Measurements from ENCODE around the gene HBG2.
"Not testable (repeated sequence)": the region's sequence is repeated elsewhere in the genome, so short reads cannot be mapped to it uniquely, and the experiment has no call there.

The HBG2 gene

DNA sequence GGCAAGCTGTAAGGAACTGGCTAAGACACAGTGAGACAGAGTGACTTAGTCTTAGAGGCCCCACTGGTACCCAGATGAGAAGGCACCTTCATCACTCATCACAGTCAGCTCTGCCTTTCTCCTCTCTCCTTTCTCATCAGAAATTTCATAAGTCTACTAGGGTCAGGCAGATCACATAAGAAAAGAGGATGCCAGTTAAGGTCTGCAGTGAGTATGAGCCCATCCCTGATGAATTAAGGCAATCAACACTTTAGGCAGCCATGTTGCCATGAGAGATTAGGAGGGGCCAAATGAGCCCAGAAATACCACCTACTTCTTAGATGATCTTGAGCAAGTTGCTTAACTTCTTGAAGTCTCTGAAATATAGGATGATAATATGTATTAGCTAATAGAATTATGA is 27.0 kb upstream of the HBG2 start:
- no peak for DNase-seq (ENCODE audit: low read depth, low spot score)

DNA sequence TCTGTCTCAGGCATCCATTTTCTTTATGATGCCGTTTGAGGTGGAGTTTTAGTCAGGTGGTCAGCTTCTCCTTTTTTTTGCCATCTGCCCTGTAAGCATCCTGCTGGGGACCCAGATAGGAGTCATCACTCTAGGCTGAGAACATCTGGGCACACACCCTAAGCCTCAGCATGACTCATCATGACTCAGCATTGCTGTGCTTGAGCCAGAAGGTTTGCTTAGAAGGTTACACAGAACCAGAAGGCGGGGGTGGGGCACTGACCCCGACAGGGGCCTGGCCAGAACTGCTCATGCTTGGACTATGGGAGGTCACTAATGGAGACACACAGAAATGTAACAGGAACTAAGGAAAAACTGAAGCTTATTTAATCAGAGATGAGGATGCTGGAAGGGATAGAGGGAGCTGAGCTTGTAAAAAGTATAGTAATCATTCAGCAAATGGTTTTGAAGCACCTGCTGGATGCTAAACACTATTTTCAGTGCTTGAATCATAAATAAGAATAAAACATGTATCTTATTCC is 26.1 kb upstream of the HBG2 start:
- DNase-seq (ENCODE audit: low read depth, low spot score): peak; percentile 98

DNA sequence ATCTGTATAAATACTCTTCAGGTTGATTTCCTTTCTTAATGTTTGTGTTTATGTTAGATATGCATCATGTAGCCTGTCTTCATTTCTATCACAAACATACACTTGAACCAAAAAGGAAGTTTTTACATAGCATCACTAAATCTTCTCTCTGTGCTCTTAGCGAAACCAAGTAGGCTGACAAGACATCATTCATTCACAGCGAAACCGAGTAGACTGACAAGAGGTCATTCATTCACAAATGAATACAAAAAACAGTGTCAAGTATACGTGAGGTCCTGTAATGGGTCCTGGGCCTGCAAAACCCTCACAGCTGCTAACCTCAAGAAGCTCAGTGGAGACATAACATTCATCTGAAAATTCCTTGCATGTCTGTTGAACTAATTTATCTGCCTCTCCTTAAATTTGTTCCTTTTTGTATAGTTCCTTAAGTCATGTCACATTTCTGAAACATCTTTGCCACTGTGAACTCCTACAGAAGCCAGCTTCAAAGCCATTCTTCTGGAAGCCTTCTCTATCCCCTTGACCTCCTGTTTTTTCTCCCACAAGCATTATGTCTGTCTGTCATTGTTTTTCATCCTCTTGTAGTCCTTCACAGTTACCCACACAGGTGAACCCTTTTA is 25.0 kb upstream of the HBG2 start:
- no peak for DNase-seq (ENCODE audit: low read depth, low spot score)

DNA sequence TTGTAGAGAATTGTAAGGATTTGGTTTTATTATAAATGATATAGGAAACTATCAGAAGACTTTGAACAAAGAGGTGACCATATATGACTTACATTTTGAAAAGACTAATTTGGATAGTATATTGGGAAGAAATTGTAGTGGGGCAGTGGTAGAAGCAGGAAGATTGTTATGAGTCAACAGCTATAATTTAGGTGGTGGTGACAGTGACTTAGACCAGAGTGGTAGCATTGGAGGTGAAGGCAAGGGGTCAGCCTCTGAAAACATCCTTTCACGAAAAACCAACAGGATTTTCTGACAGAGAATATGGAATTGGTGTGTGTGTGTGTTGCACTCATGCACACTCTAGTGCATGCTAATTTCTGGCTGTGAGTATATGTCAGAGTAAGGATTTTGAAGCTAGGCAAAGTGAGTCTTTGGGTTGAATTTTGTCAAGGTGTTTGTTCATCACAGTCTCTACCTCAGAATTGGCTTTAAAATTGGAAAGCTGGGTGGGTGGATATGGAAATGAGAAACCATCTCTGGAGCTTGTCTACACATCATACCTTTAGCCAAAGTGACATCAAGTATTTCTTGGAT is 23.3 kb upstream of the HBG2 start:
- DNase-seq (ENCODE audit: low read depth, low spot score): no peak

DNA sequence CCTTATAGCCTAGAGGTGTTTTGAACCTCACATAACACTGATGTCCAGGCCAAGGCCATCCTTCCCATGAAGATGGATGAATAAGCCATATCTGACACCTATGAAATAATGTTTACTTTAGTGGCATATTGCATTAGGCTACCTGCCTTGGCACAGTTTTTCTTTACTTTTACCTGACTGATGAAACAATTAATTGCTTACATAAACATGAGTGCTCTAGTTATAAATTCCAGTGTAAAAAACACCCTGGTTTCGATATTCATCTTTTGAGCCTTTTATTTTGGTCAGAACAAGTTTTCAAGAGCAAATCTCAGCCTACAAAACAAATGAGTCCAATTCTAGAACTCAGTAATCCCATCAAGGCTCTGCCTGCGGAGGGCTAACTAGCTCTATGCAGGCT is 22.1 kb upstream of the HBG2 start:
- DNase-seq (ENCODE audit: low read depth, low spot score): no peak

DNA sequence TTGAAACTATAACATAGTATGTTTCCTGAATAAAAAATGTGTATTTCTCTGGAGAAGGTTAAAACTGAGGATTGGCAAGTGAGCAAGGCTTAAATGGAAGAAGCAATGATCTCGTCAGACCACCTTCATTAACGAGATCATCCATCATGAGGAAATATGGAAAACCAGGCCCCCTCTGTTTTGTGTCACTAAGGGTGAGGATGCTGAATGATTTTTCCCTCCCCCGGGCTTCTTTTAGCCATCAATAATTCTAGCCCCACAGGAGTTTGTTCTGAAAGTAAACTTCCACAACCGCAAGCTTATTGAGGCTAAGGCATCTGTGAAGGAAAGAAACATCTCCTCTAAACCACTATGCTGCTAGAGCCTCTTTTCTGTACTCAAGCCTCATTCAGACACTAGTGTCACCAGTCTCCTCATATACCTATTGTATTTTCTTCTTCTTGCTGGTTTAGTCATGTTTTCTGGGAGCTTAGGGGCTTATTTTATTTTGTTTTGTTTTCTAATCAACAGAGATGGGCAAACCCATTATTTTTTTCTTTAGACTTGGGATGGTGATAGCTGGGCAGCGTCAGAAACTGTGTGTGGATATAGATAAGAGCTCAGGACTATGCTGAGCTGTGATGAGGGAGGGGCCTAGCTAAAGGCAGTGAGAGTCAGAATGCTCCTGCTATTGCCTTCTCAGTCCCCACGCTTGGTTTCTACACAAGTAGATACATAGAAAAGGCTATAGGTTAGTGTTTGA is 21.0 kb upstream of the HBG2 start:
- DNase-seq (ENCODE audit: low read depth, low spot score): no peak

DNA sequence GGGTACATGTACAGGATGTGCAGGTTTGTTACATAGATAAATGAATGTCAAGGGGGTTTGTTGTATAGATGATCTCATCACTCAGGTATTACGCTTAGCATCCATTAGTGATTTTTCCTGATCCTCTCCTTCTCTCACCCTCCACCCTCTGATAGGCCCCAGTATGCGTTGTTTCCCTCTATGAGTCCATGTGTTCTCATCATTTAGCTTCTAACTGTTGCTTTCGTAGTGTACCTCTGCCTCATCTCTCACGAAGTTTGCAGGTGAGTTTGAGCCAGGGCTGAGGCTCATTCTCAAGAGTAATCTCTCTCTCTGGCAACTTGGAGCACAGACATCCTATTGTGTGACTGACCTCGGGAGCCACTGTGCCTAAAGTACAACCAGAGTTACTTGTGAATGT is 19.8 kb upstream of the HBG2 start:
- DNase-seq (ENCODE audit: low read depth, low spot score): no peak

DNA sequence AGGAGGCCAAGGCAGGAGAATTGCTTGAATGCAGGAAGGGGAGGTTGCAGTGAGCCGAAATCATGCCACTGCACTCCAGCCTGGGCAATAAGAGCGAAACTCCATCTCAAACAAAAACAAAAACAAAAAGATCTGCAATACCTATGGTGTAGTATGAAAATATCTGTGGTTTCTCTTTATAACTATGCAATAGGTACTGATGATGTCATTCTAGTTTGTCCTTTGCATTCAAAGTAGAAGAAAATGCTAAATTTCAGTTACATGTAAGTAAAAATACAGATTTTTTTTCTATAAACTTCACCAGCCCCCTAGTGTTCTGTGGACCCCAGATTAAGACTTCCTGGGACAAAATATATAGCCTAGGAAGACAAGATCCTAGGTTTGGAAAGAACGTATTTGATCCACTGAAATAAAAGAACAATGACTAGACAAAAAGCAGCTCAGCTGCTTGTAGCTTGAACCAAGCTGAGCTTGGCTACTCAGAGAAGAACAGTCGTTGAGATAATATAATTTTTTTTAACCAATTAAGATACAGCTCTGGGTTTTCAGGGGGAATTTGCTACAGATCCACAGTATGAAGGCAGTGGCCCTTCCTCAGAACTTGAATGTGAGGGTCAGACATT is 17.9 kb upstream of the HBG2 start:
- DNase-seq (ENCODE audit: low read depth, low spot score): no peak

DNA sequence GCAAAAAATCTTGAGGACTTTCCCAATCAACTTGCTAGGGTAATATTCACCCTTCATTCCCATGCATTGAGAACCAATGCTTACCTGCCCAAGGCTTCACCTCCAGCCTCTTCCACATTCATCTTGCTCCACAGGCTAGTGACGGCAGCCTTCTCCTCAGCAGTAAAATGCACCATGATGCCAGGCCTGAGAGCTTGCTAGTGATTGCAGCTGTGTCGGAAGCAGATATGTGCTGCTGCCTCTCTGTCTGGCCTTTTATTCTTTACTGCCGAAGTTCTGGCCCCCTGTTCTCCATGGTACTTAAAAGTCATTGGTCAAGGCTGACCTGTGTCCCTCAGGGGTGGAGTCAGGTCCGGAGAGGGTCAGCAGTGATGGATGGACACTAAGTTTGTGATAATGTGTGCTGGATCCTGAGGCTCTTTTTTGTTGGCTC is 15.2 kb upstream of the HBG2 start, which contains the start of gene HBE1:
Gene HBE1, minus strand, starts transcription at position 231 of the 433 bp plus-strand sequence. Its CDS starts 55 bp downstream, at position 176.
- DNase-seq (ENCODE audit: low read depth, low spot score): no peak

DNA sequence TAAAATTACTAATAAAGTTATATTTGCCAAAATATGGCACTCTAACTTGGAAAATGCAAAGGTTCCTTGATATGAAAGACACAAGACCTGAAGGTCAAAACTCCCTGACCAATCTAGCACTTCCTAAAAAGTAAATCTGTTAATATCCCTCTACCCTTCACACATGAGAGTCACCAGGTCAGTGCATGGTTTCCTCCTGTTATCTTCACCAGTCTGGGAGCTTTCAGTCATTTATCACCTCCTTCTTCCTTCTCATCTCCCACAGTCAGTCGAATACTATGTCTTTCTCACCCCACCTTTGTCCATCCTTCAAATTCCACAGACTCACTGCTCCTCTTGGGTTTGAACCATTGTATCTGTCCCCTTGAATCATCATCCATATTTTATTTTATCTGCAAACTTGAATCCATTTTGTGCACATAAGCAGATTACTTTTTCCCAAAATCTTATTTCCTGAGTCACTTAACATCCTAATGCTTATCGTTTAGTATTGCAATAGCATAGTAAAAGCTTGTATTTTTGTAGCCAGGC is 12.5 kb upstream of the HBG2 start:
- DNase-seq (ENCODE audit: low read depth, low spot score): no peak

DNA sequence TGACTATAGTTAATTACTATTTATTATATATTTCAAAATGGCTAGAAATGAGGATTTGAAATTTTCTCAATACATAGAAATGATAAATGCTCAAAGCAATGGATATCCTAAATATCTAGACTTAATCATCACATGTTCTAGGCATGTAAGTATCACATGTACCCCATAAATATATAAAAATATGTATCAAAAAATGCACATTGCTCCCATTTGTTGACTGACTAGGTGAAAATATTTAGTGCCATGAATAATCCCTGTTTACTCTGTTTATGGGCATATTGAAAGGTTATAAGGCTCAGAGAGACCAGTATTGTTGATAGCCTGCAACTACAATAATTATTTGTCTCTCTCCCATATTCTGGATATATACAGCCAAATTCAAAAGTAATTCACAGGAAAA is 12.0 kb upstream of the HBG2 start:
- DNase-seq (ENCODE audit: low read depth, low spot score): no peak

DNA sequence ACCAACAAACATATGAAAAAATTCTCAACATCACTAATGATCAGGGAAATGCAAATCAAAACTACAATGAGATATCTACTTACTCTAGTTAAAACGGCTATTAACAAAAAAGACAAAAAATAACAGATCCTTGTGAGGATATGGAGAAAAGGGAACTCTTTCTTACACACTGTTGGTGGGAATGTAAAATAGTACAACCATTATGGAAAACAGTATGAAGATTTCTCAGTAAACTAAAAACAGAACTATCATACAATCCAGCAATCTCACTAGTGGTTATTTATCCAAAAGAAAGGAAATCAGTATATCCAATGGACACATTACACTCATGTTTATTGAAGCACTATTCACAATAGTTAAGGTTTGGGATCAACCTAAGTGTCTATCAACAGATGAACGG is 11.3 kb upstream of the HBG2 start:
- DNase-seq (ENCODE audit: low read depth, low spot score): no peak

DNA sequence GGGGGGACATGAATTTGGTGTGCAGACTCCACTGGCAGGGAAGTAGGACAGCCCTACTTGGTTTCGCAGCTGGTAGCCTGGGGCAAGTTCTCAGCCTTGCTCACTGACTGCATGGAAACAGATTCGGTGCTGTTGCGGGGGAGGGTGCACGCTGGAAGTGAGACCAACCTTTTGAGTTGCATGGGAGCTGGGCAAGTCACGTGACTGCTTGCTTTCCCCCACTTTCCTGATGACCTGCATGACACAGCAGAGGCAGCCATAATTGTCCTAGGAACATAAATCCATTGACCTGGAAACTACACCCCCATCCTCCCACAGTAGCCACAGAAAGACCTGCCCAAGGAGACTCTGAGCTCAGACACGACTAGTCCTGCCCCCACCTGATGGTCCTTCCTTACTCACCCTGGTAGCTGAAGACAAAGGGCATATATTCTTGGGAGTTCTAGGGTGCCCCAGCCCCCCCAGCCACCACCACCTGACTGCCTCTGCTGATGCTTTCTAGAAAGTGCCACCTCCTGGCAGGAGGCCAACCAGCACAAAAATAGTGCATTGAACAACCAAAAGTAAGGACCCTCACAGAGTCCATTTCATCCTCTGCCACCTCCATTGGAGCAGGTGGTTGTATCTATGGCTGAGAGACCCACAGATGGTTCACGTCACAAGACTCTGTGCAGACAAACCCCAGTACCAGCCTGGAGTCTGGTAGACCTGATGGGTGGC is 4.1 kb upstream of the HBG2 start:
- DNase-seq (ENCODE audit: low read depth, low spot score): no peak

DNA sequence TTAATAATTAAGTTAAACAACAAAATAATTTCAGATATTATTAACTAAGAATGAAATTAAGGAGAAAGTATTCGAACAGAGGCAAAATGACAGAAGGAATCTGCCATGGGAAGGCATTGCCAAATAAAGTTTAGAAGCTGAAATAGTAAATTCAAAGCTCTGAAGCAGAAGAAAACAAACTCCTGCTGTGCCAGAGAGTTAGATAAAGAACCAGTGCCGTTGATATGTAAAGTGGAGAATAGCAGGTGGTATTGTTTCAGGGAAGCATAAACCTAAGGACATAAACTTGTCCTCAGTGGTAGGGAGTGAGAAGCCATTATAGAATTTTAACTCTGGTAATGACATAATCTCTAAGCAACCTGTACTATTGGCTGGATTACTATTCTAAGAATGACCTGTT is 2.7 kb upstream of the HBG2 start:
- no peak for DNase-seq (ENCODE audit: low read depth, low spot score)

DNA sequence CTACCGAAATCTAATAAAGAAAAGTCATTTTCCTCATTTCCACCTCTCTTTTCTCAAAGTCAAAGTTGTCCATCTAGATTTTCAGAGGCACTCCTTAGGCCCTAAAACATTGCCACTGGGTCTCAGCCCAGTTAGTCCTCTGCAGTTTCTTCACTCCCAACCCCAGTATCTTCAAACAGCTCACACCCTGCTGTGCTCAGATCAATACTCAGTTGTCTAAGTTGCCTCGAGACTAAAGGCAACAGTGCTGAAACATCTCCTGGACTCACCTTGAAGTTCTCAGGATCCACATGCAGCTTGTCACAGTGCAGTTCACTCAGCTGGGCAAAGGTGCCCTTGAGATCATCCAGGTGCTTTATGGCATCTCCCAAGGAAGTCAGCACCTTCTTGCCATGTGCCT is 558 bp downstream of the HBG2 start:
- not testable (repeated sequence) for DNase-seq (ENCODE audit: low read depth, low spot score)

DNA sequence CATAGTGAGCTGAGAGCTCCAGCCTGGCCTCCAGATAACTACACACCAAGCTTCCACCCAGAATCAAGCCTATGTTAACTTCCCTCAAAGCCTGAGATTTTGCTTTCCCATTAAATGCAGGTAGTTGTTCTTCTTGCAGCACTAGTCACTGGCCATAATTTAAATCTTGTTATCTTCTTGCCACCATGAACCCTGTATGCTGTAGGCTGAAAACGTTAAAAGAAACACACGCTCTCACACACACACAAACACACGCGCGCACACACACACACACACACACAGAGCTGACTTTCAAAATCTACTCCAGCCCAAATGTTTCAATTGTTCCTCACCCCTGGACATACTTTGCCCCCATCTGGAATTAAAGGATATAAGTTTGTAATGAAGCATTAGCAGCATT is 1.1 kb downstream of the HBG2 start:
- DNase-seq (ENCODE audit: low read depth, low spot score): not testable (repeated sequence)

DNA sequence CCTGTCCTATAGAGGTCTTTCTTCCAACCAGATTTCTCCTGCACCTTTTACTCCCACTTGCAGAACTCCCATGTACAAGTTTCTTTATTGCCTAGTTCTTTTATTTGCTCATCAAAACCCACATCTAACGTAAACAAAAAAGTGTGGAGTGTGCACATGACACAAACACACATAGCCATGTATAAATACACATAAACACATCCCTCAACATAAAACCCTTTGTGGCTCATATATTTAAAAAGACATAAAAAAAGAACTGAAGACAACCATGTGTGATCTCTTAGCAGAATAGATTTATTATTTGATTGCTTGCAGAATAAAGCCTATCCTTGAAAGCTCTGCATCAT is 1.7 kb downstream of the HBG2 start:
- DNase-seq (ENCODE audit: low read depth, low spot score): no peak

DNA sequence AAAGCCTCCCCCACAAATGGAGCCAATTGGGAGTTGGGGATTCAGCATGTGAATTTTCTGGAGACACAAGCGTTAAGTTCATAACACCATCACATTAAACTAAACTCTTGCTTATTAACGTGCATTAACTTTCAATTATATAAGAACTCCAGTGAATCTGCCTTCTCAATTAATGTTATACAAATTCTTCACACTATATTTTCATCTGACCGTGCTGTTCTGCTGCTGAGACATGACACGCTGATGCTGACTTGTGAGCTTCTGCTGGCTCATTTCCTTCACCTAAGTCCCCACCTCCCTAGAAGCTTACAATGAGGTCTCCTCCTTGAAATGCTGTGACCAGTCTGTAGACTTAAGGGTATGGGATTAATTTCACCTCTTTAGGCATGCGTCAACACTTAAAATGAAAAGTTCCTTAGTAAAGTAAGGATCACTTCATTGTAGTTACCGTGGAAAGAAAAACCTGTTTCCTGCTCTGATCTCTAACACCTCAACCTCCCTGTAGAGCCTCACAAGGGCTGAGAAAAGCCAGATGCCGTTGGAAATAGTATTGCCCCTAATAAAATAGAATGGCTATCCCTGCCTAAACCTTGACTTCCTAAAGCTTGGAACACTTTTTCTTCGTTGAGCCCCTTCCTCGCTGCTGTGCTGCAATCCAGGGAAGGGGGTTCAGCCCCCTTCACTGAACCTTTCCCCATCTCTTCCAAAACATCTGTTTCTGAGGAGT is 2.2 kb downstream of the HBG2 start:
- no peak for DNase-seq (ENCODE audit: low read depth, low spot score)

DNA sequence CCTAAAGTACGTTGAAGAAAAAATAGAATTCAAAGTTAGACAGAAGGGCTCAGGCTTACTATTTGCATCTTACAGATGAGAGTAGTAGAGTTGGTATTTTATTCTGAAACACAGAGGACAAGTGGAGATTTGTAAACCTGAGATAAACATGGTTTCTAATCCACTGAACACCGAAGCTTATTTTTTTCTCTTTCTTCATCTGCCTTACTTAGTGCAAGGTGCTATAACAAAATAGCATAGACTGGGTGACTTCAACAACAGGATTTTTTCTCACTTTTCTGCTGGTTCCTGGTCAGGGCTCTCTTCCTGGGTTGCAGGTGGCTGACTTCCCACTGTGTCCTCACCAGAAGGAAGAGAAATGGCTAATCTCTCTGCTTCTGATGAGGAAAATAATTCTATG is 2.8 kb downstream of the HBG2 start:
- DNase-seq (ENCODE audit: low read depth, low spot score): no peak

DNA sequence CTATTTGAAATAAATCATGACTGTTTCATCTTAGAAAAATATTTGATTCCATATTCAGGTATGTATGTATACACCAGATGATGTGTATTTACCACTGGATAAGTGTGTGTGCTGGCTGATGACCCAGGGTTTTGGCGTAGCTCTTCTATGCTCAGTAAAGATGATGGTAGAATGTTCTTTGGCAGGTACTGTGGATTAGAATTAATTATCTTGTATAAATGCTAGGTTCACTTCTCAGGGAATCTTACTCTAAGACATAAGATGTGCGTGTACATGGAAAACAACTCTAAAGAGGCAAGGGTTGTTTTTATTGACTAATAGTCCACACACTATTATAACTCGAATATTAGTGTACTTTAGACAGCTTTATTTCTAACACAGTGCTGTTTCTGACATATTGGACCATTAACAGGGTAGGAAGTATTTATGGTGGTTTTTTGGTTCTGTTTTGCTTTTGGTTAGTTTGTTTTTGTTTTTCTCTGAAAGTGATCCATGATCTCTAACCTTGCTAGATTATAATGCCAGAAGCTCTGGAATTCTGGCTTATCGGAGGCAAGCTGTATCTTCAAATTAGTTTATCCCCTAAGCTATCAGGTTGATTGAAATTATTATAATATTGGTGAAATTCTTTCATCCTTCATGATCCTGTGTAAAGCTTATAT is 3.9 kb downstream of the HBG2 start:
- DNase-seq (ENCODE audit: low read depth, low spot score): no peak

Data from smooth muscle cell of the brain vasculature (primary cell).